NCI-H2081 treated with DMSO at 0.1 percent for 48 hours (cell line): ENCODE data around the gene DZIP1.

Source experiments
- DNase-seq: peaks from one replicate; lab custom pipeline; 2025; lab: John Stamatoyannopoulos, UW

DZIP1 gene

GRCh38 chr13:95547531-95548167 lies 96.9 kb downstream of the DZIP1 start:
- no peak for DNase-seq

GRCh38 chr13:95546919-95547318 lies 97.6 kb downstream of the DZIP1 start:
- no peak for DNase-seq

- no peak for DNase-seq
These were observed 100.2 kb downstream of the DZIP1 start for GRCh38 chr13:95544293-95544692.

- no peak for DNase-seq
These were observed 102.5 kb downstream of the DZIP1 start for GRCh38 chr13:95541911-95542474.

- DNase-seq: no peak
These were observed 103.2 kb downstream of the DZIP1 start for GRCh38 chr13:95541308-95541707.

- no peak for DNase-seq
These were observed 103.6 kb downstream of the DZIP1 start for GRCh38 chr13:95540888-95541287.

GRCh38 chr13:95536632-95537241 lies 107.8 kb downstream of the DZIP1 start:
- DNase-seq: peak; percentile 11

GRCh38 chr13:95535243-95535642 lies 109.3 kb downstream of the DZIP1 start:
- DNase-seq: no peak

- DNase-seq: no peak
These were observed 110.9 kb downstream of the DZIP1 start for GRCh38 chr13:95533545-95534160.

- DNase-seq: no peak
These were observed 114.3 kb downstream of the DZIP1 start for GRCh38 chr13:95530178-95530577.
